Measurements from ENCODE around the gene PRLR. TPM values are rescaled to one million over a fixed set of nuclear protein-coding genes. Genes with fewer than 3 reads are reported as not detected.

The PRLR gene
- total RNA-seq, 6 experiments from 2014 or later = 7.4 to 26.8 (median 15.1) TPM

- DNase-seq (no peak), ATAC-seq (no peak)
- WGBS (ENCODE audit: insufficient coverage, low coverage, low lambda C conversion rate, missing lambda C conversion rate) = 94% methylated on average over 2 of the region's 5 CpGs
- H3K36me3 ChIP-seq = no peaks in the 10 kb centered on the region
- H3K27ac ChIP-seq = no peak overlapping the region
- no peaks in the 10 kb centered on the region for H3K27me3 ChIP-seq
- TF ChIP-seq CTCF (IDR thresholded peaks at IDR 0.05) (no peak), POLR2A (IDR thresholded peaks at IDR 0.05) (no peak)
- no peaks in the 10 kb centered on the region for H3K9me3 ChIP-seq
- peaks cover 0 to 13% (median 2%) of the 10 kb centered on the region in 4 donors for H3K4me1 ChIP-seq
- H3K4me3 ChIP-seq = no peak overlapping the region
- intact Hi-C loops (cut with DNase I) = loop anchor here (10.0 kb wide), 1 partner anchor 92 kb away; no protein-coding TSS in a partner anchor
Measured at GRCh38 chr5:35186749-35187148, 43.5 kb downstream of the PRLR start.

GRCh38 chr5:35185518-35185917 lies 44.8 kb downstream of the PRLR start:
- no peak for DNase-seq

GRCh38 chr5:35183556-35183955 lies 46.7 kb downstream of the PRLR start:
- H3K27ac ChIP-seq = no peak overlapping the region
- H3K36me3 ChIP-seq = no peaks in the 10 kb centered on the region
- intact Hi-C loops (cut with DNase I) = loop anchor here (10.0 kb wide), 1 partner anchor 89 kb away; no protein-coding TSS in a partner anchor
- TF ChIP-seq CTCF (IDR thresholded peaks at IDR 0.05) (no peak), POLR2A (IDR thresholded peaks at IDR 0.05) (no peak)
- ATAC-seq (no peak), DNase-seq (no peak)
- peaks cover 0 to 13% (median 2%) of the 10 kb centered on the region in 4 donors for H3K4me1 ChIP-seq
- no peak overlapping the region for H3K4me3 ChIP-seq
- WGBS (ENCODE audit: insufficient coverage, low coverage, low lambda C conversion rate, missing lambda C conversion rate) = 100% methylated on average over 1 of the region's 1 CpG
- H3K27me3 ChIP-seq = no peaks in the 10 kb centered on the region
- no peaks in the 10 kb centered on the region for H3K9me3 ChIP-seq

More at GRCh38 chr5:35185518-35185917, 44.8 kb downstream of the PRLR start:
- H3K4me3 ChIP-seq = no peak overlapping the region
- H3K27ac ChIP-seq = peak overlapping the region in 1 of 3 donors; percentile 22
- ATAC-seq = peak; percentile 70 to 85 (median 82)
- H3K4me1 ChIP-seq = peaks cover 0 to 13% (median 2%) of the 10 kb centered on the region in 4 donors
- H3K36me3 ChIP-seq = no peaks in the 10 kb centered on the region
- TF ChIP-seq CTCF (IDR thresholded peaks at IDR 0.05) (no peak), POLR2A (IDR thresholded peaks at IDR 0.05) (no peak)
- intact Hi-C loops (cut with DNase I) = loop anchor here (10.0 kb wide), 1 partner anchor 91 kb away; no protein-coding TSS in a partner anchor
- WGBS (ENCODE audit: insufficient coverage, low coverage, low lambda C conversion rate, missing lambda C conversion rate) = 48% methylated on average over 4 of the region's 4 CpGs
- H3K9me3 ChIP-seq = no peaks in the 10 kb centered on the region
- no peaks in the 10 kb centered on the region for H3K27me3 ChIP-seq

- Histone ChIP-seq H3K4me3 (no peak overlapping the region), H3K27me3 (no peaks in the 10 kb centered on the region), H3K9me3 (no peaks in the 10 kb centered on the region), H3K36me3 (no peaks in the 10 kb centered on the region), H3K27ac (no peak overlapping the region), H3K4me1 (peaks cover 0 to 13% (median 2%) of the 10 kb centered on the region in 4 donors)
- intact Hi-C loops (cut with DNase I) = loop anchor here (10.0 kb wide), 1 partner anchor 88 kb away; no protein-coding TSS in a partner anchor
- DNase-seq (peak in 2 of 3 donors; percentile 46 to 61), ATAC-seq (peak; percentile 88 to 94 (median 90))
- no peak for TF ChIP-seq POLR2A (IDR thresholded peaks at IDR 0.05)
- TF ChIP-seq CTCF (IDR thresholded peaks at IDR 0.05) = peak; percentile 57 to 78 (median 72)
- WGBS (ENCODE audit: insufficient coverage, low coverage, low lambda C conversion rate, missing lambda C conversion rate) = 24% methylated on average over 7 of the region's 7 CpGs
Measured at GRCh38 chr5:35182910-35183535, 47.3 kb downstream of the PRLR start.

Measured in right lobe of liver (tissue), 6 donors.